Stimulated activated naive CD8-positive, alpha-beta T cell treated with anti-CD3 and anti-CD28 coated beads, Interleukin-15, amount 100 ng/mL, for 72 hours (primary cell): Measurements from ENCODE around the gene CRYGC.
"Not testable (repeated sequence)": the region's sequence is repeated elsewhere in the genome, so short reads cannot be mapped to it uniquely, and the experiment has no call there.

Experiments
- ATAC-seq: fragments of 150-1000 bp; cut with Tn5 transposase; 2 replicates; pipeline ENCODE4 v1.10.0; 2021; ENCODE audit warnings: mild to moderate bottlenecking, moderate library complexity
- DNase-seq, 2 donors: peaks; one replicate each; pipeline ENCODE4 v3.0.0; 2021 to 2022
- H3K27ac Mint-ChIP-seq, 2 donors: one replicate each; pipeline ENCODE4 v1.8.0; 2022; ENCODE audit warnings: mild to moderate bottlenecking in 2 of 2, mixed read lengths in 2 of 2, moderate library complexity in 2 of 2
- H3K27me3 Mint-ChIP-seq: one replicate; pipeline ENCODE4 v1.8.0; 2022; ENCODE audit warnings: mixed read lengths
- H3K4me1 Mint-ChIP-seq: one replicate; pipeline ENCODE4 v1.8.0; 2022; ENCODE audit warnings: mild to moderate bottlenecking, mixed read lengths
- H3K4me3 Mint-ChIP-seq, 2 donors: one replicate each; pipeline ENCODE4 v1.8.0; 2022; ENCODE audit warnings: mild to moderate bottlenecking in 2 of 2, mixed read lengths in 2 of 2, moderate library complexity in 1 of 2
- H3K9me3 Mint-ChIP-seq, 2 donors: one replicate each; pipeline ENCODE4 v1.8.0; 2022; ENCODE audit warnings: mixed read lengths in 2 of 2

CRYGC gene

DNA sequence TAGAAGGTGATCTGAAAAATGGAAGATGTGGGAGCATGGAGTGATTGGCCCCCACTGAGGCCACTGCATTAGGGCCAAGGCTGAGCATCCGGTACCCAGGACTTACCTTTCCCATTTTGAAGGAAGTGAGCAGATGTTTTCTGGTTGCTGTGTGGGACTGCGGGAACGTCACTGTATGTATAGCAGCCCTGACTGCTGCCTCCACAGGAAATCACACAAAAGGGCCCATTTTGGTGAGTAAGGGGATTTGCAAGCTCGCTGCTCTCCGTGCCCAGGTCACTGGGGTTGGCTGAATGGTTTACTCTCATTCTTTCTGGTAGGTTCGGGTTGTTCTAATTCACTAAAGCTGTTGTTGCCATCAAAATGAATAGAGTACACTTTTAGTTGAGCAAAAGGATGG, 16.4 kb upstream of the CRYGC start, which contains the start of gene CRYGB:
Gene CRYGB, minus strand, starts transcription at position 153 of the 400 bp plus-strand sequence. Its CDS starts 38 bp downstream, at position 115.
- H3K4me3 Mint-ChIP-seq, result no peak within 1 kb of the TSS
- no peak for ATAC-seq
- H3K27me3 Mint-ChIP-seq, result no peaks in the 10 kb centered on the region
- H3K4me1 Mint-ChIP-seq, result no peaks in the 10 kb centered on the region
- H3K9me3 Mint-ChIP-seq, result peaks cover 0 to 7% of the 10 kb centered on the region in 2 donors
- no peak for DNase-seq
- H3K27ac Mint-ChIP-seq, result no peak within 1 kb of the TSS

- H3K4me1 Mint-ChIP-seq, result no peaks in the 10 kb centered on the region
- H3K4me3 Mint-ChIP-seq, result no peak overlapping the region
- H3K27me3 Mint-ChIP-seq, result no peaks in the 10 kb centered on the region
- H3K27ac Mint-ChIP-seq, result no peak overlapping the region
- no peaks in the 10 kb centered on the region for H3K9me3 Mint-ChIP-seq
- ATAC-seq (no peak), DNase-seq (no peak)
Measured at GRCh38 chr2:208142925-208143799, 13.5 kb upstream of the CRYGC start.

DNA sequence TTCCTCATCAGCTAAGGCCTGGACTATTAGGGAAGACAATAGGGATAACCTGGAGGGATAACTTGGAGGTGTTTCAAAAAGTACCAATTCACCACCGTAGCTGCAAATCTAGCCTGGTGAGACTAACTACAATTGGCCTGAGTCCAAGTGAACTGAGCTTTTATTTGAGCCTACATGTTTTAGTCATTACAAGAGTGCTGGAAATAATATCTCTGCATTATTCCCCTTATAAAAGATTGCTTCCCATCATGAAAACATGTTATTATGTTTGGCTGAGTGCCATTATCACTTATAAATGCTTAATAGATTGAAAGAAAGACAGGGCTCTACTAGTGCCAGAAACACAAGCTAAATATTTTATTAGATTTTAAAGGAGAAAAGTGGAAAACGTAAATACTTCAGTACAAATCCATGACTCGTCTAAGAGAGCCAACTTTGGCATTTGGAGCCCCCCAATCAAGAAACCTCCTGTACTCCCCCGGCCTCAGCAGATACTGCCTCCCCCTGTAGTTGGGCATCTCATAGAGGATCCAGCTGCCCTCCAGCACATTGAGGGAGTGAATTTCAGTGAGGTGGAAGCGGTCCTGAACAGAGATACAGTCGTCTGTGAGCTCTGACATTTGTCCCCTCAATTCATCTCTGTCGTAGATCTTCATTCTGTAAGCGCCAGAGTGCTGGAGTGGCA, 12.8 kb upstream of the CRYGC start:
- no peaks in the 10 kb centered on the region for H3K27me3 Mint-ChIP-seq
- no peak for ATAC-seq

GRCh38 chr2:208139447-208139846, 9.8 kb upstream of the CRYGC start:
- peaks cover 0 to 9% of the 10 kb centered on the region in 2 donors for H3K9me3 Mint-ChIP-seq
- H3K4me1 Mint-ChIP-seq, result peaks cover 12% of the 10 kb centered on the region
- H3K27ac Mint-ChIP-seq, result no peak overlapping the region
- H3K27me3 Mint-ChIP-seq, result no peaks in the 10 kb centered on the region
- DNase-seq (no peak), ATAC-seq (no peak)
- H3K4me3 Mint-ChIP-seq, result no peak overlapping the region

More for the DNA sequence above, 12.8 kb upstream of the CRYGC start:
- H3K4me1 Mint-ChIP-seq, result no peaks in the 10 kb centered on the region
- DNase-seq, result no peak
- peaks cover 0 to 7% of the 10 kb centered on the region in 2 donors for H3K9me3 Mint-ChIP-seq
- no peak overlapping the region for H3K4me3 Mint-ChIP-seq
- no peak overlapping the region for H3K27ac Mint-ChIP-seq

- not testable (repeated sequence) for H3K4me3 Mint-ChIP-seq, H3K9me3 Mint-ChIP-seq, DNase-seq, H3K27me3 Mint-ChIP-seq, ATAC-seq
- H3K4me1 Mint-ChIP-seq, result peaks cover 12% of the 10 kb centered on the region
- peak overlapping the region in 1 of 2 donors; percentile 85 for H3K27ac Mint-ChIP-seq
Measured at GRCh38 chr2:208138334-208138733, 8.7 kb upstream of the CRYGC start.

DNA sequence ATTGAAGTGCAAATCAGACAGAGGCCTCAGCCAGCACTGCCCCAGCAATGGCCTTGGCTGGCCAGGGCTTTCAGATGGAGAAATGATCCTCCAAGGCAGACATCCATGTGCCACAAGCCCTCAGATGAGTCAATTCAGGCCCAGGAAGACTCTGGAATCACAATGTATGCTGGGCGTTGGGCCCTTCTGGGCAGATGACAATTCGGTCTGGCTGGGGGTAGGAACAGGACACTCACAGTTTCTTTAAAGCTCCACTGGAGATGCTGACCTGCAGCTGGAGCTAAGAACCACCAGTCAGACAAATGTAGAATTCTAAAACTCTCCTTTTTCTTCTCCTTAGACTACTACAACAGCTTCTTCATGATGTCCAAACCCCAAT, 7.1 kb upstream of the CRYGC start:
- DNase-seq, result no peak
- ATAC-seq, result no peak
- H3K4me1 Mint-ChIP-seq, result peaks cover 12% of the 10 kb centered on the region
- no peak overlapping the region for H3K4me3 Mint-ChIP-seq
- H3K27ac Mint-ChIP-seq, result no peak overlapping the region
- H3K9me3 Mint-ChIP-seq, result peaks cover 0 to 9% of the 10 kb centered on the region in 2 donors
- no peaks in the 10 kb centered on the region for H3K27me3 Mint-ChIP-seq

DNA sequence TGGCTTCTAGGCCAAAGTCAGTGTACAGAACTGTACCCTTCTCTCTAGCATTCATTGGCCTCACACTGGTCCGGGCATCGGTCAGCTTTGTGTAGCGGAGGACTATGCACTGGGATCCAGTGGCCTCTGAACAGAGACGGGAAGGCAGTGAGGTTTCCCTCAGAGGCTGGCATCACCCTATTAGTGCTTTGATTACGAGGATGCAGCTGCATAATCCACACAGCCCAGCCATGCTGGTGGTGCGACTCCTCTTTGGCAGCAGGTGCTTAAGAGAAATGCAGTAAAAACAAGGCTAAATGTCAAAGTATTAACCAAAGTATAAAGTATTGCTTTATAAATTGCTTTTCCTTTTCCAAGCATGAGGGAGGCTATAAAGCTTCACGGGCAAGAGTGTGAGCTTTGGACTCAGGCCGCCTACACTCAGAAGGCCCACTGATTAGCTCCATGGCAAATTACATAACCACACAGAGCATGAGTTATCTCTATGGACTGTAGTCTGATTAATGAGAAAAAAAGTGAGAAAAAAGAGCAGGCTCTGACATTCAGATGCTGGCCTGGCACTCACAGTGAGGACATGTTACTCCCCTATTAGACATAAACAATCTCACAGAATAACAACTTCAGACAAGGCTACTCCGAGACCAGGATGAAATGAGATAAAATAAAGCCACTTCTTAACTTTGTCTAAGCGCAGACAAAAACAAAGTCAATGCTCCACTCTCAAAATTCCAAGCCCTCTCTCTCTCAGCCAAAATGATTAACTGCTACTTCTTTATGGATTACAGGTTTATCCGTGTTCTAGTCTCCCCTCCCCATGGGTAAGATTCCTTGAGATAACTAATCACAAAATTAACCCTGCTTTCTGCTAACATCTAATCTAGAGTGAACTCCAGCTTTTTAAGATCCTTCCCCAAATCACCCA, 6.4 kb upstream of the CRYGC start:
- Mint-ChIP-seq H3K4me3 (no peak overlapping the region), H3K9me3 (peaks cover 0 to 9% of the 10 kb centered on the region in 2 donors), H3K4me1 (peaks cover 12% of the 10 kb centered on the region), H3K27me3 (no peaks in the 10 kb centered on the region), H3K27ac (no peak overlapping the region)
- no peak for ATAC-seq
- DNase-seq, result no peak

DNA sequence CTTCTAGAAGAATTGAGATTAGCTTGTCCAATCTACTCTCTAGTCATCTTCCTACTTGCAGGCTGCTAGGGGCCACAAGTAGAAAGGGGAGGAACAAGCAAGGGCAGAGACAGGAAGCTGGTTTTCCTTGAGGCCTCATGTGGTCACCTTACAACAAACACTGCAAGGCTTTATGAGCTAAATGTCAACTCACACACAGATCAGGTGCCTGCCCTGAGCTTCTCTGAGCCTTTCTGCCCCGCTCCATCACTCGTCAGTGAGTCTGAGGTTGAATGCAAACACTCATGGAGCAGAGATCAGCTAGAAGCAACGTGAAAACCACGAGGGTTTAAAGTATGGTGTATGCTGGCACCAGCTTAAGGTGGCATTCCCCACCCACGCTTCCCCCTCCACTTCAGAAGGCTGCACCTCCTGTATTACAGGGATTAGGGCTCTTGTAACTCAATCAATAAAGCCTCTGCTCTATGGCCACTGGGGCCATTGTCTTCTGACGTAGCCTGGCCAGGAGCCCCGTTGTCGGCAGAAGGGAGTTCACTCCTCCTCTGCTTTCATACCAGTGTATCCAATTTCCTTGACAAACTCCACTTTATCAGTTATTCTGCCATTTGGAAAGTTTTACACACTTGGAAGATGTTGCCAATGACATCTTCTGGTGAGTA, 5.4 kb upstream of the CRYGC start:
- Mint-ChIP-seq H3K27ac (no peak overlapping the region), H3K4me1 (peaks cover 12% of the 10 kb centered on the region), H3K27me3 (no peaks in the 10 kb centered on the region), H3K4me3 (no peak overlapping the region), H3K9me3 (peaks cover 0 to 9% of the 10 kb centered on the region in 2 donors)
- DNase-seq (peak; percentile 23 to 36), ATAC-seq (peak; percentile 90)

DNA sequence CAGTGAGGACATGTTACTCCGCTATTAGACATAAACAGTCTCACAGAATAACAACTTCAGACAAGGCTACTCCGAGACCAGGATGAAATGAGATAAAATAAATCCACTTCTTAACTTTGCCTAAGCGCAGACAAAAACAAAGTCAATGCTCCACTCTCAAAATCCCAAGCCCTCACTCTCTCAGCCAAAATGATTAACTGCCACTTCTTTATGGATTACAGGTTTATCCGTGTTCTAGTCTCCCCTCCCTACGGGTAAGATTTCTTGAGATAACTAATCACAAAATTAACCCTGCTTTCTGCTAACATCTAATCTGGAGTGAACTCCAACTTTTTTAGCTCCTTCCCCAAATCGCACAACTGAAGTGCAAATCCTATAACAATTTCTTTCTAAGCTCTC, 1.1 kb upstream of the CRYGC start:
- Mint-ChIP-seq H3K4me3 (no peak overlapping the region), H3K27ac (no peak overlapping the region), H3K27me3 (peaks cover 3% of the 10 kb centered on the region), H3K9me3 (no peaks in the 10 kb centered on the region), H3K4me1 (peaks cover 11% of the 10 kb centered on the region)
- DNase-seq, result no peak
- ATAC-seq, result no peak

DNA sequence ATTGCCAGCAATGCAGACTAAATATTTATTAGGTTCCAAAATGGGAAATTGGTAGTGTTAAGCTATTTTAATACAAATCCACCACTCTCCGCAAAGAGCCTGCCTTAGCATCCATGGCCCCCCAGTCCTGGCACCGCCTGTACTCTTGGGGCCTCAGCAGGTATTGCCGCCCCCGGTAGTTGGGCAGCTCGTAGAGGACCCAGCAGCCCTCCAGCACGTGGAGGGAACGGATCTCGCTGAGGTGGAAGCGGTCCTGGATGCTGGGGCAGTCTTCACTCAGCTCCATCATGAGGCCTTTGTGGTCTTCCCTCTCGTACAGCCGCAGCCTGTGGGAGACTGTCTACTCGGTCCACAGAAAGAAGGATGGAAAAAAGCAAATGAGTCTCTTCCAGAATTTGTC, 1.5 kb downstream of the CRYGC start:
- Mint-ChIP-seq H3K27ac (no peak overlapping the region), H3K27me3 (peaks cover 25% of the 10 kb centered on the region), H3K4me1 (peaks cover 11% of the 10 kb centered on the region), H3K4me3 (no peak overlapping the region), H3K9me3 (no peaks in the 10 kb centered on the region)
- DNase-seq, result no peak
- ATAC-seq, result no peak

DNA sequence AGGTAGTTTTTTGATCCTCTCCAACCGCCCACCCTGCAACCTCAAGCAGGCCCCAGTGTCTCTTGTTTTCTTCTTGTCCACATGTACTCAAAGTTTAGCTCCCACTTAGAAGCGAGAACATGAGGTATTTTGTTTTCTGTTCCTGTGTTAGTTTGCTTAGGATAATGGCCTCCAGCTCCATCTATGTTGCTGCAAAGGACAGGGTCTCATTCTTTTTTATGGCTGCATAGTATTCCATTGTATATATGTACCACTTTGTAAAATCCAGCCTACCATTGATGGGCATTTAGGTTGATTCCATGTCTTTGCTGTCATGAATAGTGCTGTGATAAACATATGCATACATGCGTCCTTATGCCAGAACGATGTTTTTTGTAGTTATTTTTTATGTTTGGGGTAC, 2.5 kb downstream of the CRYGC start:
- ATAC-seq, result no peak
- peaks cover 25% of the 10 kb centered on the region for H3K27me3 Mint-ChIP-seq
- H3K9me3 Mint-ChIP-seq, result no peaks in the 10 kb centered on the region
- DNase-seq, result no peak
- no peak overlapping the region for H3K4me3 Mint-ChIP-seq
- peaks cover 11% of the 10 kb centered on the region for H3K4me1 Mint-ChIP-seq
- no peak overlapping the region for H3K27ac Mint-ChIP-seq

- DNase-seq (no peak), ATAC-seq (no peak)
- H3K4me1 Mint-ChIP-seq, result peaks cover 11% of the 10 kb centered on the region
- no peak overlapping the region for H3K27ac Mint-ChIP-seq
- no peak overlapping the region for H3K4me3 Mint-ChIP-seq
- no peaks in the 10 kb centered on the region for H3K9me3 Mint-ChIP-seq
- H3K27me3 Mint-ChIP-seq, result peaks cover 33% of the 10 kb centered on the region
Measured at GRCh38 chr2:208125251-208125650, 4.4 kb downstream of the CRYGC start.

DNA sequence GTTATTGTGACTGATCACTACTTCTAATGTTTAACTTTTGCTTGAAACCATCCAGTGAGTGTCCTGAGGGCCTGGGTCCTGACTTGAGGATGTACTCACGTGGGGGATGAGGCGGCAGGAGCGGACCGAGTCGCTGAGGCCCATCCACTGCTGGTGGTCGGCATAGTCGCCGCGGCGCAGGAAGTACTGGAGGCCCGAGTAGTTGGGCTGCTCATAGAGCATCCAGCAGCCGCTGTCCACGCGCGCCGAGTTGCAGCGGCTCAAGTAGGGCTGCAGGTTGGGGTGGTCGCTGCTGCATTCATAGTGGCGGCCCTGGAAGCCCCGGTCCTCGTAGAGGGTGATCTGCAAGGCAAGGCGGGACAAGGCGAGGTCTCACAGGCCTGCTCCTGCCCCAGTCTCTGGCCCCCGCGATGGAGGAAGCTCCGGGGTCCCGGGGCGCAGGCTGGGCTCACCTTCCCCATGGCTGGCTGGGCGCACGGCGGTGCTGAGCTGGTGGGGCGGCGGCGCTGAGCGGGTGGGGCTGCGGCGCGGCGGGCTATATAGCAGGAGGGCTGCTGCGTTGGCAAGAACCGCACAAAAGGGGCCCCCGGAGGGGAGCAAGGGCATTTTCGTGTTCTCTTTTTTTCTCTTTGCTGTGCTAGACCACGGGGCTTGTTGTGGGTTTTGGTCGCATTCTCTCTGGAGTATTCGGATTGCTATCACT, 5.5 kb downstream of the CRYGC start, which contains the start of gene CRYGD:
Gene CRYGD, minus strand, starts transcription at position 512 of the 703 bp plus-strand sequence. Its CDS starts 51 bp downstream, at position 461.
- Mint-ChIP-seq H3K27me3 (peaks cover 33% of the 10 kb centered on the region), H3K4me3 (peak within 1 kb of the TSS; percentile 53 to 67), H3K4me1 (peaks cover 11% of the 10 kb centered on the region)
- H3K27ac Mint-ChIP-seq, H3K9me3 Mint-ChIP-seq: not testable (repeated sequence)
- DNase-seq (peak; percentile 9 to 20), ATAC-seq (peak; percentile 73)

DNA sequence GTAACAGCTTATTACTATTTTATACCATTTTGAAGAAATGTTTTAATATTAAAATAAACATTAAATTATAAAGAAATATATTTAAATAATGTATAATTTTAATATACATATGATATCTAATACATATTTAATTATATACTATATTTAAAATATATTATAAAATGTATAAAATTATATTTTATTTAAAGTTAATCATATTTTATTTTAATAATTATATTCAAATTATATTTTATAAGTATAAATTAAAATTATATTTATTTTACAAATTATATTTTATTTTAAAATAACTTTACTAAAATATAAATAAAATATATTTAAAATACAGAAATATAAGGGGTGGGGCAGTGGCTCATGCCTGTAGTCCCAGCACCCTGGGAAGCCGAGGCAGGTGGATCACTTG, 7.4 kb downstream of the CRYGC start:
- peaks cover 11% of the 10 kb centered on the region for H3K4me1 Mint-ChIP-seq
- no peaks in the 10 kb centered on the region for H3K9me3 Mint-ChIP-seq
- peaks cover 33% of the 10 kb centered on the region for H3K27me3 Mint-ChIP-seq
- ATAC-seq (no peak), DNase-seq (no peak)
- H3K27ac Mint-ChIP-seq, result no peak overlapping the region
- no peak overlapping the region for H3K4me3 Mint-ChIP-seq
